Panc1 (cell line): ENCODE results near the gene TRIM75. TPM values are rescaled to one million over a fixed set of nuclear protein-coding genes. Genes with fewer than 3 reads are reported as not detected.
"Not testable (repeated sequence)": the region's sequence is repeated elsewhere in the genome, so short reads cannot be mapped to it uniquely, and the experiment has no call there.

Experiments used
- ATAC-seq: fragments of 200-7000 bp; cut with Tn5 transposase; 2 replicates; pipeline ENCODE4 v1.9.1; 2020; ENCODE audit warnings: mild to moderate bottlenecking, moderate library complexity
- BruUV-seq: library from RNA; stranded (reverse); fragments of 400-500 nt; replicated peaks from 2 replicates; lab custom pipeline; 2021; lab: Mats Ljungman, UMichigan
- CTCF ChIA-PET: fragments of 300-600 bp; sonication (Branson Sonifier 250); formaldehyde crosslinking; loops from one replicate; lab custom pipeline; 2022; ENCODE audit warnings: antibody characterized with exemption; lab: Charles Lee
- POLR2A ChIA-PET: fragments of 300-600 bp; sonication (Branson Sonifier 250); formaldehyde crosslinking; loops from one replicate; lab custom pipeline; 2022; ENCODE audit warnings: antibody characterized with exemption; lab: Charles Lee
- DNase-seq: peaks from one replicate; pipeline ENCODE4 v3.0.0-alpha.2; 2010; ENCODE audit warnings: low read depth, low spot score
- H3K27ac ChIP-seq: 2 replicates; pipeline ENCODE4 v1.5.1; 2011; ENCODE audit warnings: mild to moderate bottlenecking, low read length, inconsistent platforms
- H3K27me3 ChIP-seq: fragments of 200-500 bp; sonication (Bioruptor generic); 2 replicates; pipeline ENCODE4 v1.6.0; 2014; ENCODE audit warnings: low read length, inconsistent platforms; ENCODE audit not compliant: control insufficient read depth, insufficient read depth
- H3K36me3 ChIP-seq: fragments of 200-500 bp; sonication (Bioruptor generic); 2 replicates; pipeline ENCODE4 v1.5.1; 2014; ENCODE audit warnings: inconsistent platforms, mild to moderate bottlenecking, low read length, moderate library complexity; ENCODE audit not compliant: control insufficient read depth, insufficient read depth
- H3K4me1 ChIP-seq: 2 replicates; pipeline ENCODE4 v1.5.1; 2011; ENCODE audit warnings: inconsistent platforms, mild to moderate bottlenecking, low read length, moderate library complexity; ENCODE audit not compliant: control insufficient read depth, insufficient read depth
- H3K4me3 ChIP-seq, 2 experiments: 2 replicates each; pipeline ENCODE4 v1.5.1; 2011 to 2012; ENCODE audit warnings: low read depth in 2 of 2, low read length in 2 of 2, mild to moderate bottlenecking in 2 of 2, inconsistent platforms in 1 of 2, moderate library complexity in 1 of 2
- H3K9me3 ChIP-seq: fragments of 200-500 bp; sonication (Bioruptor generic); 2 replicates; pipeline ENCODE4 v1.5.1; 2014; ENCODE audit warnings: low read depth, mild to moderate bottlenecking, inconsistent platforms, low read length, moderate library complexity; ENCODE audit not compliant: control insufficient read depth, insufficient read depth
- CTCF ChIP-seq: fragments of 450-650 bp; IDR thresholded peaks from 2 replicates; pipeline ENCODE4 v1.5.1; 2017; ENCODE audit warnings: mild to moderate bottlenecking
- POLR2AphosphoS5 ChIP-seq: IDR thresholded peaks from 2 replicates; pipeline ENCODE4 v1.6.1; 2012; ENCODE audit warnings: mild to moderate bottlenecking, low read depth, low read length, moderate library complexity
- REST ChIP-seq, 2 experiments: IDR thresholded peaks; 2 replicates each; pipeline ENCODE4 v1.6.1; 2011 to 2012; ENCODE audit warnings: low read depth in 2 of 2, control low read depth in 1 of 2, low read length in 1 of 2, mild to moderate bottlenecking in 1 of 2, moderate library complexity in 1 of 2; ENCODE audit not compliant: insufficient read depth in 1 of 2
- SIN3A ChIP-seq: IDR thresholded peaks from 2 replicates; pipeline ENCODE4 v1.6.1; 2012; ENCODE audit warnings: low read depth, mild to moderate bottlenecking, low read length, moderate library complexity, borderline replicate concordance; ENCODE audit not compliant: insufficient read depth
- TCF7L2 ChIP-seq: IDR thresholded peaks from 2 replicates; pipeline ENCODE4 v1.6.1; 2011; ENCODE audit warnings: mild to moderate bottlenecking, low read depth, low read length, inconsistent platforms
- in situ Hi-C: cut with HindIII; loops from 2 replicates; pipeline ENCODE4 v1.10.0; 2016; ENCODE audit warnings: low sequenced_read_pairs, low pct_unique_long_range_greater_than_20kb
- intact Hi-C: fragments of 100-400 bp; cut with micrococcal nuclease; formaldehyde crosslinking; loops from one replicate; pipeline ENCODE4 v1.10.0; 2022; ENCODE audit not compliant: unreplicated experiment
- total RNA-seq: library from RNA; stranded (reverse); gene quantifications from one replicate; pipeline ENCODE4 v1.2.1, GENCODE V29; 2021; ENCODE audit not compliant: unreplicated experiment

Gene TRIM75
- total RNA-seq, 1 experiment from 2014 or later = not detected

GRCh38 chr4:165079476-165079875 is 25.8 kb downstream of the TRIM75 start:
- CTCF ChIA-PET = no interaction called here
- Histone ChIP-seq H3K27ac (no peak overlapping the region), H3K9me3 (no peaks in the 10 kb centered on the region), H3K36me3 (no peaks in the 10 kb centered on the region), H3K4me3 (no peak overlapping the region), H3K4me1 (no peaks in the 10 kb centered on the region), H3K27me3 (no peaks in the 10 kb centered on the region)
- ATAC-seq = no peak
- no peak for DNase-seq
- TF ChIP-seq POLR2AphosphoS5 = no peak
- TF ChIP-seq REST (IDR thresholded peaks at IDR 0.05; ENCODE audit: insufficient read depth in 1 of 2, low read depth in 2 of 2, low read length in 1 of 2) = no peak
- no peak for TF ChIP-seq SIN3A
- no peak for TF ChIP-seq TCF7L2
- TF ChIP-seq CTCF = no peak
- POLR2A ChIA-PET = no interaction called here
- intact Hi-C loops (no loop called here), in situ Hi-C loops (no loop called here)
- BruUV-seq = no TSS peak

- CTCF ChIA-PET, H3K9me3 ChIP-seq, H3K27ac ChIP-seq, ATAC-seq, H3K4me3 ChIP-seq, BruUV-seq, in situ Hi-C loops, intact Hi-C loops, H3K4me1 ChIP-seq, DNase-seq, H3K36me3 ChIP-seq, H3K27me3 ChIP-seq, POLR2A ChIA-PET: not testable (repeated sequence)
These were observed 31.1 kb downstream of the TRIM75 start for GRCh38 chr4:165084787-165085186.

- H3K27ac ChIP-seq = no peak overlapping the region
- CTCF ChIA-PET = no interaction called here
- H3K4me1 ChIP-seq = no peaks in the 10 kb centered on the region
- H3K9me3 ChIP-seq = no peaks in the 10 kb centered on the region
- in situ Hi-C loops (no loop called here), intact Hi-C loops (no loop called here)
- no TSS peak for BruUV-seq
- H3K27me3 ChIP-seq = no peaks in the 10 kb centered on the region
- ATAC-seq (no peak), DNase-seq (no peak)
- H3K36me3 ChIP-seq = no peaks in the 10 kb centered on the region
- POLR2A ChIA-PET = no interaction called here
- TF ChIP-seq POLR2AphosphoS5 (no peak), REST (IDR thresholded peaks at IDR 0.05; ENCODE audit: insufficient read depth in 1 of 2, low read depth in 2 of 2, low read length in 1 of 2) (no peak), CTCF (no peak), TCF7L2 (no peak), SIN3A (no peak)
- H3K4me3 ChIP-seq = no peak overlapping the region
These were observed 32.3 kb downstream of the TRIM75 start for GRCh38 chr4:165085946-165086345.
